HCT116 (cell line): ENCODE data around the gene ANKS1A.

ENCODE experiments used
- CBX3 ChIP-seq: IDR thresholded peaks from 2 replicates; pipeline ENCODE4 v1.6.1; 2012; ENCODE audit warnings: low read depth
- CTCF ChIP-seq, 3 experiments: fragments of 200-600 bp in 1 of 3; sonication (generic) in 1 of 3; IDR thresholded peaks in 2 of 3; conservative IDR thresholded peaks in 1 of 3; 2 replicates each; pipeline ENCODE4 v1.5.1; 2012 to 2017; ENCODE audit warnings: low read depth in 2 of 3, low read length in 2 of 3, antibody characterized with exemption in 1 of 3, borderline replicate concordance in 1 of 3, control low read depth in 1 of 3, mild to moderate bottlenecking in 1 of 3, mixed read lengths in 1 of 3, mixed run types in 1 of 3, moderate library complexity in 1 of 3; ENCODE audit not compliant: insufficient read depth in 1 of 3
- EZH2 ChIP-seq: fragments of 200-600 bp; sonication (generic); IDR thresholded peaks from 2 replicates; pipeline ENCODE4 v1.6.1; 2017; ENCODE audit warnings: antibody characterized with exemption, mixed run types
- JUND ChIP-seq: IDR thresholded peaks from 2 replicates; pipeline ENCODE4 v1.6.1; 2012
- MAX ChIP-seq: IDR thresholded peaks from 2 replicates; pipeline ENCODE4 v1.6.1; 2012
- ZNF274 ChIP-seq: fragments of 200-500 bp; sonication (Bioruptor generic); IDR thresholded peaks from 2 replicates; pipeline ENCODE4 v1.6.1; 2014; ENCODE audit warnings: mild to moderate bottlenecking, low read depth, low read length, inconsistent platforms

GRCh38 chr6:35014786-35015185, 125.7 kb downstream of the ANKS1A start:
- no peak for TF ChIP-seq CTCF (IDR thresholded peaks at IDR 0.05 in 2 of 3, conservative IDR thresholded peaks at IDR 0.05 in 1 of 3; ENCODE audit: borderline replicate concordance in 1 of 3, insufficient read depth in 1 of 3, low read depth in 2 of 3, low read length in 2 of 3)
- no peak for TF ChIP-seq MAX
- TF ChIP-seq ZNF274: no peak
- TF ChIP-seq EZH2: no peak
- TF ChIP-seq JUND: no peak
- TF ChIP-seq CBX3: no peak
